IPS DF 4.7 (cell line): Measurements from ENCODE around the gene FANCC.
A peak's percentile ranks its signal among the peaks of the same experiment; 100 is the strongest.

Experiments
- DNase-seq: peaks from one replicate; pipeline ENCODE4 v3.0.0-alpha.2; 2013; ENCODE audit warnings: low spot score; ENCODE audit errors: extremely low read depth

Gene FANCC

GRCh38 chr9:95193480-95193879 lies 124.0 kb downstream of the FANCC start:
- DNase-seq = no peak

- DNase-seq = peak; percentile 58
Observed at GRCh38 chr9:95193067-95193466, 124.4 kb downstream of the FANCC start.

- no peak for DNase-seq
Observed at GRCh38 chr9:95192631-95193030, 124.9 kb downstream of the FANCC start.

- DNase-seq = no peak
Observed at GRCh38 chr9:95190413-95190812, 127.1 kb downstream of the FANCC start.

- no peak for DNase-seq
Observed at GRCh38 chr9:95189251-95190098, 128.0 kb downstream of the FANCC start.

GRCh38 chr9:95188459-95188858 lies 129.1 kb downstream of the FANCC start:
- DNase-seq = no peak

GRCh38 chr9:95185956-95186355 lies 131.6 kb downstream of the FANCC start:
- no peak for DNase-seq

- peak; percentile 28 for DNase-seq
Observed at GRCh38 chr9:95182854-95183563, 134.5 kb downstream of the FANCC start.

GRCh38 chr9:95181835-95182234 lies 135.7 kb downstream of the FANCC start:
- DNase-seq = no peak

GRCh38 chr9:95181226-95181818 lies 136.2 kb downstream of the FANCC start:
- DNase-seq = no peak

- DNase-seq = no peak
Observed at GRCh38 chr9:95177617-95178016, 139.9 kb downstream of the FANCC start.

GRCh38 chr9:95176755-95177319 lies 140.7 kb downstream of the FANCC start:
- DNase-seq = no peak

- DNase-seq = no peak
Observed at GRCh38 chr9:95175523-95175922, 142.0 kb downstream of the FANCC start.

GRCh38 chr9:95174038-95174437 lies 143.5 kb downstream of the FANCC start:
- DNase-seq = no peak

GRCh38 chr9:95171596-95171995 lies 145.9 kb downstream of the FANCC start:
- DNase-seq = no peak

- no peak for DNase-seq
Observed at GRCh38 chr9:95171001-95171400, 146.5 kb downstream of the FANCC start.

GRCh38 chr9:95167998-95168397 lies 149.5 kb downstream of the FANCC start:
- DNase-seq = peak; percentile 84

GRCh38 chr9:95165004-95165403 lies 152.5 kb downstream of the FANCC start:
- DNase-seq = no peak

GRCh38 chr9:95157481-95158151 lies 159.9 kb downstream of the FANCC start:
- DNase-seq = no peak

GRCh38 chr9:95156074-95156473 lies 161.4 kb downstream of the FANCC start:
- no peak for DNase-seq

- no peak for DNase-seq
Observed at GRCh38 chr9:95155220-95155619, 162.3 kb downstream of the FANCC start.
